ENCODE data around the gene TRABD.

The TRABD gene

DNA sequence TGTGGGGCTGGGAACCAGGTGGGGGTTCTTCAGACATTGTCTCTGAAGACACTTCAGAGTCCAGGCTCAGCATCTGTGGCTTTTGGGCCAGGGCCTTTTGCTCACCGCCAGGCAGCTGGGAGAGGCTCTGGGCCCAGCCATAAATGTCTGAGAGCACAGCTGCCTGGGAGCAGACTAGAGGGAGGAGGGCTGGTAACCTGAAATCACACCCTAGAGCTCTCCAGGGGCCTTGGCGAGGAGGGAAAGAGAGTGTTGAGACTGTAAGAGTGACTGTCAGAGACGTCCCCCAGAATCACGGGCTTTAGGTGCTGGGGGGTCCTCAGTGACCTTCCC is 4.1 kb downstream of the TRABD start:
- Histone ChIP-seq H3K4me3 (ENCODE audit: low read length, poor library complexity, severe bottlenecking) (peak overlapping the region; percentile 94), H3K36me3 (ENCODE audit: insufficient read depth, low read length) (peaks cover 10% of the 10 kb centered on the region; the same call in 1 of the 2 replicates), H2AFZ (ENCODE audit: low read length) (no peak overlapping the region), H3F3A (ENCODE audit: low read depth) (peaks cover 13% of the 10 kb centered on the region; the same call in 1 of the 2 replicates), H3K4me2 (ENCODE audit: low read depth, low read length, poor library complexity, severe bottlenecking) (peak overlapping the region; percentile 96), H4K20me1 (ENCODE audit: insufficient read depth, low read length, poor library complexity, severe bottlenecking) (peaks cover 32% of the 10 kb centered on the region), H3K27me3 (ENCODE audit: insufficient read depth, low read length, poor library complexity, severe bottlenecking) (no peaks in the 10 kb centered on the region), H3K9me3 (ENCODE audit: insufficient read depth, low read depth, low read length) (no peaks in the 10 kb centered on the region), H3K9ac (ENCODE audit: low read depth, low read length, poor library complexity, severe bottlenecking) (peak overlapping the region; percentile 92), H3K79me2 (ENCODE audit: insufficient read depth, low read length) (peaks cover 75% of the 10 kb centered on the region), H3K9me2 (replicated peaks; ENCODE audit: low read depth, low read length) (no peaks in the 10 kb centered on the region), H3K4me1 (ENCODE audit: insufficient read depth, low read length, poor library complexity, severe bottlenecking) (peaks cover 52% of the 10 kb centered on the region)
- no peak for TF ChIP-seq EZH2phosphoT487 (IDR thresholded peaks at IDR 0.05; ENCODE audit: borderline replicate concordance)
- TF ChIP-seq, protein P1, sequence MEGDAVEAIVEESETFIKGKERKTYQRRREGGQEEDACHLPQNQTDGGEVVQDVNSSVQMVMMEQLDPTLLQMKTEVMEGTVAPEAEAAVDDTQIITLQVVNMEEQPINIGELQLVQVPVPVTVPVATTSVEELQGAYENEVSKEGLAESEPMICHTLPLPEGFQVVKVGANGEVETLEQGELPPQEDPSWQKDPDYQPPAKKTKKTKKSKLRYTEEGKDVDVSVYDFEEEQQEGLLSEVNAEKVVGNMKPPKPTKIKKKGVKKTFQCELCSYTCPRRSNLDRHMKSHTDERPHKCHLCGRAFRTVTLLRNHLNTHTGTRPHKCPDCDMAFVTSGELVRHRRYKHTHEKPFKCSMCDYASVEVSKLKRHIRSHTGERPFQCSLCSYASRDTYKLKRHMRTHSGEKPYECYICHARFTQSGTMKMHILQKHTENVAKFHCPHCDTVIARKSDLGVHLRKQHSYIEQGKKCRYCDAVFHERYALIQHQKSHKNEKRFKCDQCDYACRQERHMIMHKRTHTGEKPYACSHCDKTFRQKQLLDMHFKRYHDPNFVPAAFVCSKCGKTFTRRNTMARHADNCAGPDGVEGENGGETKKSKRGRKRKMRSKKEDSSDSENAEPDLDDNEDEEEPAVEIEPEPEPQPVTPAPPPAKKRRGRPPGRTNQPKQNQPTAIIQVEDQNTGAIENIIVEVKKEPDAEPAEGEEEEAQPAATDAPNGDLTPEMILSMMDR (conservative IDR thresholded peaks at IDR 0.05; ENCODE audit: low read length), result no peak

DNA sequence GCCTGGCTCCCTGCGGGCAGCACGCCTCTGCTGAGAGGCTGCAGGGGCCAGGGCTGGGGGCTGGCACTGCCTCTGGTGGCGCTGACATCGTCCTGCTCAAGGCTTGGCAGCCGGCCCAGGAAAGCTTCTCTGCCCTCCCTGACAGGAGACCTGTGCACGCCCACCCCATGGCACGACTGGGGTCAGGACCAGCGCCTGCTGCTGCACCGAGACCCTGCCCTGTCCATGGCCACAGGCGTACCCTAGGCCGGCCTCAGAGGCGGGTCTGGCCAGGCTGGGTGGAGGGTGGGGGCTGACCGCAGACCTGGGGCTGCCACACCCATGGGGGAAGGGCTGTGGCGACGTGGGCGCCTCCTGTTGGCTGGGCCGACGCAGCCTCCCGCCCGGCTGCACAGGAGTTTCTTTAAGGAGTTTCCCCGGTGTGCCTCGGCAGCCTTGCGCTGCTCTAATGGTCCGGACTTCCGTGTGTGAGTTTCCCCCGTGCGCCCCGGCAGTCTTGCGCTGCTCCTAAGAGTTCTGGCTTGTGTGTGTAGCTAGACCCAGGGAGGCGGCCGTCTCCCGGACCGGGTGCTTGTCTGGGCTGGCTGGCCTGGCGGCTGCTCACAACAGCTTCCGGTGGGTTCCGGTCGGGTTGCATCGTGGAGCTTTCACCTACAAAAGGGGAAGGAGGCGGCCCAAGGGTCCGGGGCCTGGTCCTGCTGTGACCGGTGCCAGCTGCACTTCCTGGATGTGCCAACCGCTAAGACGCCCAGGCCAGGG is 4.6 kb downstream of the TRABD start:
- TF ChIP-seq, protein P1 (conservative IDR thresholded peaks at IDR 0.05; ENCODE audit: low read length), result peak; percentile 52
- no peak for TF ChIP-seq EZH2phosphoT487 (IDR thresholded peaks at IDR 0.05; ENCODE audit: borderline replicate concordance)

DNA sequence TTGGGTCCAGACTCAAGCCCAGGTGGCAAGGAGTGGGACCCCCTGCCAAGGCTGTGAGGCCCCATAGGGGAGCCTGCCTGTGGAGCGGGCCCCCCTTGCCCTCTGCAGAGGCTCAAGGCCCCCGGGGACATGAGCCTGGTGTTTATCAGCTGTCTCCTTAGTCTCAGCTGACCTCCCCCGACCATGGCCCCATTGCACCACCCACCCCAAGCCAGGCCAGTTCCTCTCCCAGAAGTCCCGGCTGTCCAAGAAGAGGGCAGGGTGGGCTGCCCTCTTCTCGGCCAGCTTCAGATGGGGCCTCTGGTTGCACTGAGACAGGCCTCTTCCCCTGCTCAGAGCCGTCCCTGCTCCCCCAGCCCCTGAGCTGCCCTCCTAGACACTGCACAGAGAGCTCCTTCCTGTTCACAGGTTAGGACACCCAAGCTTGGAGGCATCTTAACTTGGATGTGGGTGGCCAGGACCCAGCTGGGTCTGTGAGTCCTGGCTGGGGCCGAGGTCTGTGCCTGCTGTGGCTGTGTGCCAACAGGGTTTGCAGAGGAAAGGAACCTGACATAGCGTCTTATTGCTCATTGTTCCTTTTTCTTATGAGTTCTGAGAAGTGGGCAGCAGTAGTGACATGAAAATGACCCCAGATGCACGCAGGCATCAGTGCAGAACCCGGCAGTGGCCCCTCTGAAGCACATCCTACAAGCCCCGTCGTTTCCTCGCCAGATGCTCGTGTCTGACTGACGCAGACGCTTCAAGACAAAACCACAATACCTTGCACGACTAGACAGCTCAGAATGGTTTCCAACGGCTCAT is 5.4 kb downstream of the TRABD start:
- H3K9me2 ChIP-seq (replicated peaks; ENCODE audit: low read depth, low read length), result no peaks in the 10 kb centered on the region
- peak overlapping the region; percentile 94 for H3K4me3 ChIP-seq (ENCODE audit: low read length, poor library complexity, severe bottlenecking)
- H3K4me2 ChIP-seq (ENCODE audit: low read depth, low read length, poor library complexity, severe bottlenecking), result peak overlapping the region; percentile 96
- peaks cover 76% of the 10 kb centered on the region for H3K79me2 ChIP-seq (ENCODE audit: insufficient read depth, low read length)
- H3K9ac ChIP-seq (ENCODE audit: low read depth, low read length, poor library complexity, severe bottlenecking), result peak overlapping the region; percentile 92
- peaks cover 17% of the 10 kb centered on the region; the same call in 1 of the 2 replicates for H3K36me3 ChIP-seq (ENCODE audit: insufficient read depth, low read length)
- no peaks in the 10 kb centered on the region for H3K27me3 ChIP-seq (ENCODE audit: insufficient read depth, low read length, poor library complexity, severe bottlenecking)
- H3K9me3 ChIP-seq (ENCODE audit: insufficient read depth, low read depth, low read length), result no peaks in the 10 kb centered on the region
- TF ChIP-seq, protein P1 (conservative IDR thresholded peaks at IDR 0.05; ENCODE audit: low read length), result no peak
- no peak for TF ChIP-seq EZH2phosphoT487 (IDR thresholded peaks at IDR 0.05; ENCODE audit: borderline replicate concordance)
- H4K20me1 ChIP-seq (ENCODE audit: insufficient read depth, low read length, poor library complexity, severe bottlenecking), result peaks cover 32% of the 10 kb centered on the region
- H3F3A ChIP-seq (ENCODE audit: low read depth), result peaks cover 13% of the 10 kb centered on the region; the same call in 1 of the 2 replicates
- H2AFZ ChIP-seq (ENCODE audit: low read length), result no peak overlapping the region
- H3K4me1 ChIP-seq (ENCODE audit: insufficient read depth, low read length, poor library complexity, severe bottlenecking), result peaks cover 52% of the 10 kb centered on the region

More for the DNA sequence above, 4.6 kb downstream of the TRABD start:
- Histone ChIP-seq H3K4me1 (ENCODE audit: insufficient read depth, low read length, poor library complexity, severe bottlenecking) (peaks cover 52% of the 10 kb centered on the region), H3K9ac (ENCODE audit: low read depth, low read length, poor library complexity, severe bottlenecking) (peak overlapping the region; percentile 92), H3K36me3 (ENCODE audit: insufficient read depth, low read length) (peaks cover 15% of the 10 kb centered on the region; the same call in 1 of the 2 replicates), H3K9me3 (ENCODE audit: insufficient read depth, low read depth, low read length) (no peaks in the 10 kb centered on the region), H2AFZ (ENCODE audit: low read length) (no peak overlapping the region), H3F3A (ENCODE audit: low read depth) (peaks cover 13% of the 10 kb centered on the region; the same call in 1 of the 2 replicates), H4K20me1 (ENCODE audit: insufficient read depth, low read length, poor library complexity, severe bottlenecking) (peaks cover 32% of the 10 kb centered on the region), H3K79me2 (ENCODE audit: insufficient read depth, low read length) (peaks cover 79% of the 10 kb centered on the region), H3K27me3 (ENCODE audit: insufficient read depth, low read length, poor library complexity, severe bottlenecking) (no peaks in the 10 kb centered on the region), H3K9me2 (replicated peaks; ENCODE audit: low read depth, low read length) (no peaks in the 10 kb centered on the region), H3K4me3 (ENCODE audit: low read length, poor library complexity, severe bottlenecking) (peak overlapping the region; percentile 94), H3K4me2 (ENCODE audit: low read depth, low read length, poor library complexity, severe bottlenecking) (peak overlapping the region; percentile 96)

Measured in Loucy (cell line).